Stimulated activated CD4-positive, alpha-beta T cell treated with anti-CD3 and anti-CD28 coated beads, Interleukin-4, amount 100 ng/mL, for 24 hours (primary cell): ENCODE data around the gene NR4A1.
A peak's percentile ranks its signal among the peaks of the same experiment; 100 is the strongest.

Experiments
- DNase-seq: peaks from one replicate; pipeline ENCODE4 v3.0.0-alpha.2; 2020

Gene NR4A1

GRCh38 chr12:52042706-52043385 lies 8.4 kb upstream of the NR4A1 start:
- DNase-seq: no peak

GRCh38 chr12:52043386-52044212 lies 7.6 kb upstream of the NR4A1 start:
- no peak for DNase-seq

- DNase-seq: no peak
These were observed 6.8 kb upstream of the NR4A1 start for GRCh38 chr12:52044292-52044983.

GRCh38 chr12:52045794-52046199 lies 5.4 kb upstream of the NR4A1 start:
- no peak for DNase-seq

- no peak for DNase-seq
These were observed 4.4 kb upstream of the NR4A1 start for GRCh38 chr12:52046859-52047258.

- no peak for DNase-seq
These were observed 2.0 kb upstream of the NR4A1 start for GRCh38 chr12:52049286-52049685.

- no peak for DNase-seq
These were observed 1.6 kb upstream of the NR4A1 start for GRCh38 chr12:52049688-52050087.

- no peak for DNase-seq
These were observed 1.0 kb upstream of the NR4A1 start for GRCh38 chr12:52050116-52050757.

- peak; percentile 21 for DNase-seq
These were observed 1.4 kb downstream of the NR4A1 start for GRCh38 chr12:52052468-52053186.

GRCh38 chr12:52053536-52054209 lies 2.4 kb downstream of the NR4A1 start:
- DNase-seq: no peak

GRCh38 chr12:52054231-52054832 lies 3.1 kb downstream of the NR4A1 start:
- no peak for DNase-seq

GRCh38 chr12:52054833-52055730 lies 3.8 kb downstream of the NR4A1 start:
- DNase-seq: no peak

- no peak for DNase-seq
These were observed 4.8 kb downstream of the NR4A1 start for GRCh38 chr12:52055731-52056711.

GRCh38 chr12:52056801-52057637 lies 5.8 kb downstream of the NR4A1 start:
- no peak for DNase-seq

- DNase-seq: no peak
These were observed 6.7 kb downstream of the NR4A1 start for GRCh38 chr12:52057638-52058576.

- no peak for DNase-seq
These were observed 7.6 kb downstream of the NR4A1 start for GRCh38 chr12:52058631-52059361.
